Measurements from ENCODE around the gene ENHO. TPM values are rescaled to one million over a fixed set of nuclear protein-coding genes. Genes with fewer than 3 reads are reported as not detected.

The ENHO gene
- total RNA-seq, 2 donors from 2014 or later = 1.2 to 1.3 TPM

DNA sequence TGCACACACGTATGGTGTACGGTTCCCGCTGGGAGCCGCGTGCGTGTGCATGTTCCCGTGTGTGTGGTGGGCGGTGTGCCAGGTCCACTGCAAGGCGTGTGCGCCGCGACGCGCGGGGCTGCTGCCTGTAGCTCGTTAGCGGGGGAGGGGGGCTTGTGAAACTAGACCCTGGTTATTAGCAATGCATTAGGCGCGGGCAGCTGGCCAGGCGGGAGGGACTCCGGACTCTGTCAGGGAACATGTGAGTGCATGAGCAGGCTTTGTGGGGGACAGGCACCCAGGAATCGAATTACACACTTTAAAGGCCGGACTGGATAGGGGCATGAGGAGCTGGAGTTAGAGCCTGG is 32.2 kb upstream of the ENHO start:
- intact Hi-C loops (cut with DNase I) = no loop called here
- no peak for TF ChIP-seq CTCF (IDR thresholded peaks at IDR 0.05)
- no peak for DNase-seq
- Histone ChIP-seq H3K9me3 (no peaks in the 10 kb centered on the region), H3K4me3 (no peak overlapping the region), H3K36me3 (no peaks in the 10 kb centered on the region), H3K27me3 (peaks cover 12% of the 10 kb centered on the region), H3K4me1 (no peaks in the 10 kb centered on the region), H3K9ac (ENCODE audit: low read depth in 2 of 2, low read length in 2 of 2) (no peak overlapping the region), H3K27ac (no peak overlapping the region)

- no peak for TF ChIP-seq CTCF (IDR thresholded peaks at IDR 0.05)
- H3K9ac ChIP-seq (ENCODE audit: low read depth in 2 of 2, low read length in 2 of 2) = no peak overlapping the region
- no peak for DNase-seq
- H3K36me3 ChIP-seq = no peaks in the 10 kb centered on the region
- intact Hi-C loops (cut with DNase I) = no loop called here
- peaks cover 7% of the 10 kb centered on the region for H3K27me3 ChIP-seq
- H3K4me1 ChIP-seq = no peaks in the 10 kb centered on the region
- no peaks in the 10 kb centered on the region for H3K9me3 ChIP-seq
- no peak overlapping the region for H3K27ac ChIP-seq
- no peak overlapping the region for H3K4me3 ChIP-seq
These were observed 31.6 kb upstream of the ENHO start for GRCh38 chr9:34554211-34555001.

- H3K27ac ChIP-seq = no peak overlapping the region
- no peak overlapping the region for H3K9ac ChIP-seq (ENCODE audit: low read depth in 2 of 2, low read length in 2 of 2)
- H3K36me3 ChIP-seq = no peaks in the 10 kb centered on the region
- no peak overlapping the region for H3K4me3 ChIP-seq
- no peaks in the 10 kb centered on the region for H3K9me3 ChIP-seq
- H3K4me1 ChIP-seq = no peaks in the 10 kb centered on the region
- H3K27me3 ChIP-seq = no peaks in the 10 kb centered on the region
- intact Hi-C loops (cut with DNase I) = no loop called here
- DNase-seq = no peak
- TF ChIP-seq CTCF (IDR thresholded peaks at IDR 0.05) = no peak
These were observed 30.8 kb upstream of the ENHO start for GRCh38 chr9:34553511-34554021.

- intact Hi-C loops (cut with DNase I) = no loop called here
These were observed 30.2 kb upstream of the ENHO start for GRCh38 chr9:34552986-34553385.

DNA sequence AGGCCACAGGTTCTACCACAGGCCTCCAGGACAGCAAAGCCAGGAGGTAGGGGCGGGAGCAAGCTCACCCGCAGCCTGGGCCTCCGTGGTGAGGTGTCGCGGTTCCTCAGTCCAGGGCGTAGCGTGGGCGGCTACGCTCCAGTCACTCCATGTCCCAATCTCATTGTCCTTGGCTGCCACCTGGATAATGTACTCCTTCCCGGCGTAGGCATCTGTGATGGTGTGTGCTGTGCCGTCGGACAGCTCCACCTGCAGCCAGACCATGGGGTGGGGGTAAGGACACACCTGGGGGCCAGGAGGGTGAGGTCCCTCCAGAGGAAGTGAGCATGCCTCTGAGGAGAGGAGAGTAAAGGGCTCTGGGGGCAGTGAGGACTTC is 29.8 kb upstream of the ENHO start:
- H3K27ac ChIP-seq = no peak overlapping the region
- no peaks in the 10 kb centered on the region for H3K4me1 ChIP-seq
- no peaks in the 10 kb centered on the region for H3K36me3 ChIP-seq
- H3K4me3 ChIP-seq = no peak overlapping the region
- intact Hi-C loops (cut with DNase I) = no loop called here
- no peak overlapping the region for H3K9ac ChIP-seq (ENCODE audit: low read depth in 2 of 2, low read length in 2 of 2)
- no peaks in the 10 kb centered on the region for H3K9me3 ChIP-seq
- TF ChIP-seq CTCF (IDR thresholded peaks at IDR 0.05) = no peak
- no peaks in the 10 kb centered on the region for H3K27me3 ChIP-seq
- no peak for DNase-seq

More at GRCh38 chr9:34552986-34553385, 30.2 kb upstream of the ENHO start:
- H3K36me3 ChIP-seq = no peaks in the 10 kb centered on the region
- no peaks in the 10 kb centered on the region for H3K27me3 ChIP-seq
- DNase-seq = no peak
- H3K4me1 ChIP-seq = no peaks in the 10 kb centered on the region
- no peak overlapping the region for H3K27ac ChIP-seq
- no peak overlapping the region for H3K4me3 ChIP-seq
- no peak for TF ChIP-seq CTCF (IDR thresholded peaks at IDR 0.05)
- no peaks in the 10 kb centered on the region for H3K9me3 ChIP-seq
- H3K9ac ChIP-seq (ENCODE audit: low read depth in 2 of 2, low read length in 2 of 2) = no peak overlapping the region

Measured in colonic mucosa (tissue), 4 donors.